ENCODE measurements around the gene TUSC7. TPM values are rescaled to one million over a fixed set of nuclear protein-coding genes. Genes with fewer than 3 reads are reported as not detected.

The TUSC7 gene
- total and polyA plus RNA-seq, 4 experiments from 2014 or later, result not detected

- no peak overlapping the region for H3K4me3 ChIP-seq (ENCODE audit: low read length in 2 of 2)
- no peaks in the 10 kb centered on the region for H3K27me3 Mint-ChIP-seq
- H3K4me1 Mint-ChIP-seq, result no peaks in the 10 kb centered on the region
- ChIA-PET CTCF (ENCODE audit: partially characterized antibody) (no interaction called here), POLR2A (ENCODE audit: partially characterized antibody) (no interaction called here)
- H3K9me3 Mint-ChIP-seq, result peaks cover 0 to 7% (median 3%) of the 10 kb centered on the region in 8 donors
- no peaks in the 10 kb centered on the region for H3K36me3 ChIP-seq (ENCODE audit: insufficient read depth, low read length)
- H3K27me3 ChIP-seq (ENCODE audit: insufficient read depth, low read length), result no peaks in the 10 kb centered on the region
- no peak overlapping the region for H3K27ac ChIP-seq (ENCODE audit: low read depth, low read length)
- H3K4me1 ChIP-seq (ENCODE audit: insufficient read depth, low read length), result no peaks in the 10 kb centered on the region
- no peaks in the 10 kb centered on the region for H3K9me3 ChIP-seq (ENCODE audit: control insufficient read depth in 1 of 2, low read length in 2 of 2)
- DNase-seq, result no peak
- intact Hi-C loops (cut with micrococcal nuclease), result no loop called here
- no peaks in the 10 kb centered on the region for H3K36me3 Mint-ChIP-seq
- H3K27ac Mint-ChIP-seq, result no peak overlapping the region
- H3K4me3 Mint-ChIP-seq, result no peak overlapping the region
Measured at GRCh38 chr3:116734243-116734642, 24.7 kb downstream of the TUSC7 start.

GRCh38 chr3:116739678-116740077 lies 30.1 kb downstream of the TUSC7 start:
- peaks cover 0 to 7% (median 1%) of the 10 kb centered on the region in 8 donors for H3K9me3 Mint-ChIP-seq
- H3K27me3 ChIP-seq (ENCODE audit: insufficient read depth, low read length), result no peaks in the 10 kb centered on the region
- H3K4me1 Mint-ChIP-seq, result no peaks in the 10 kb centered on the region
- no peak for DNase-seq
- no peaks in the 10 kb centered on the region for H3K36me3 ChIP-seq (ENCODE audit: insufficient read depth, low read length)
- H3K4me1 ChIP-seq (ENCODE audit: insufficient read depth, low read length), result no peaks in the 10 kb centered on the region
- no peaks in the 10 kb centered on the region for H3K9me3 ChIP-seq (ENCODE audit: control insufficient read depth in 1 of 2, low read length in 2 of 2)
- H3K4me3 ChIP-seq (ENCODE audit: low read length in 2 of 2), result no peak overlapping the region
- intact Hi-C loops (cut with micrococcal nuclease), result no loop called here
- CTCF ChIA-PET (ENCODE audit: partially characterized antibody), result no interaction called here
- H3K36me3 Mint-ChIP-seq, result no peaks in the 10 kb centered on the region
- H3K4me3 Mint-ChIP-seq, result no peak overlapping the region
- POLR2A ChIA-PET (ENCODE audit: partially characterized antibody), result no interaction called here
- H3K27ac Mint-ChIP-seq, result no peak overlapping the region
- H3K27me3 Mint-ChIP-seq, result no peaks in the 10 kb centered on the region
- H3K27ac ChIP-seq (ENCODE audit: low read depth, low read length), result no peak overlapping the region

- H3K27me3 Mint-ChIP-seq, result no peaks in the 10 kb centered on the region
- H3K9me3 ChIP-seq (ENCODE audit: control insufficient read depth in 1 of 2, low read length in 2 of 2), result no peaks in the 10 kb centered on the region
Measured at GRCh38 chr3:116740293-116740692, 30.7 kb downstream of the TUSC7 start.

GRCh38 chr3:116741467-116741866 lies 31.9 kb downstream of the TUSC7 start:
- Mint-ChIP-seq H3K4me1 (no peaks in the 10 kb centered on the region), H3K4me3 (no peak overlapping the region), H3K9me3 (peaks cover 0 to 5% (median 0%) of the 10 kb centered on the region in 8 donors), H3K27ac (no peak overlapping the region), H3K27me3 (no peaks in the 10 kb centered on the region), H3K36me3 (no peaks in the 10 kb centered on the region)
- Histone ChIP-seq H3K27ac (ENCODE audit: low read depth, low read length) (no peak overlapping the region), H3K4me3 (ENCODE audit: low read length in 2 of 2) (no peak overlapping the region), H3K9me3 (ENCODE audit: control insufficient read depth in 1 of 2, low read length in 2 of 2) (no peaks in the 10 kb centered on the region), H3K36me3 (ENCODE audit: insufficient read depth, low read length) (no peaks in the 10 kb centered on the region), H3K4me1 (ENCODE audit: insufficient read depth, low read length) (no peaks in the 10 kb centered on the region), H3K27me3 (ENCODE audit: insufficient read depth, low read length) (no peaks in the 10 kb centered on the region)
- POLR2A ChIA-PET (ENCODE audit: partially characterized antibody), result no interaction called here
- intact Hi-C loops (cut with micrococcal nuclease), result no loop called here
- no peak for DNase-seq
- CTCF ChIA-PET (ENCODE audit: partially characterized antibody), result no interaction called here

More at GRCh38 chr3:116740293-116740692, 30.7 kb downstream of the TUSC7 start:
- H3K36me3 ChIP-seq (ENCODE audit: insufficient read depth, low read length), result no peaks in the 10 kb centered on the region
- POLR2A ChIA-PET (ENCODE audit: partially characterized antibody), result no interaction called here
- CTCF ChIA-PET (ENCODE audit: partially characterized antibody), result no interaction called here
- H3K4me3 Mint-ChIP-seq, result no peak overlapping the region
- no peak overlapping the region for H3K4me3 ChIP-seq (ENCODE audit: low read length in 2 of 2)
- H3K4me1 ChIP-seq (ENCODE audit: insufficient read depth, low read length), result no peaks in the 10 kb centered on the region
- intact Hi-C loops (cut with micrococcal nuclease), result no loop called here
- H3K27ac ChIP-seq (ENCODE audit: low read depth, low read length), result no peak overlapping the region
- no peaks in the 10 kb centered on the region for H3K4me1 Mint-ChIP-seq
- no peak overlapping the region for H3K27ac Mint-ChIP-seq
- H3K36me3 Mint-ChIP-seq, result no peaks in the 10 kb centered on the region
- peaks cover 0 to 7% (median 0%) of the 10 kb centered on the region in 8 donors for H3K9me3 Mint-ChIP-seq
- H3K27me3 ChIP-seq (ENCODE audit: insufficient read depth, low read length), result no peaks in the 10 kb centered on the region
- DNase-seq, result no peak

GRCh38 chr3:116743062-116743461 lies 33.5 kb downstream of the TUSC7 start:
- Mint-ChIP-seq H3K4me3 (no peak overlapping the region), H3K27ac (no peak overlapping the region), H3K9me3 (peaks cover 0 to 12% (median 2%) of the 10 kb centered on the region in 8 donors), H3K27me3 (no peaks in the 10 kb centered on the region), H3K36me3 (no peaks in the 10 kb centered on the region), H3K4me1 (no peaks in the 10 kb centered on the region)
- ChIA-PET CTCF (ENCODE audit: partially characterized antibody) (interaction anchor here (1.3 kb wide), 1 partner anchor 13 kb away, joined by 3 read pairs; no protein-coding TSS in a partner anchor), POLR2A (ENCODE audit: partially characterized antibody) (no interaction called here)
- intact Hi-C loops (cut with micrococcal nuclease), result no loop called here
- H3K9me3 ChIP-seq (ENCODE audit: control insufficient read depth in 1 of 2, low read length in 2 of 2), result no peaks in the 10 kb centered on the region
- H3K27me3 ChIP-seq (ENCODE audit: insufficient read depth, low read length), result no peaks in the 10 kb centered on the region
- H3K36me3 ChIP-seq (ENCODE audit: insufficient read depth, low read length), result no peaks in the 10 kb centered on the region
- DNase-seq, result no peak
- no peak overlapping the region for H3K4me3 ChIP-seq (ENCODE audit: low read length in 2 of 2)
- no peaks in the 10 kb centered on the region for H3K4me1 ChIP-seq (ENCODE audit: insufficient read depth, low read length)
- no peak overlapping the region for H3K27ac ChIP-seq (ENCODE audit: low read depth, low read length)

GRCh38 chr3:116749388-116749787 lies 39.8 kb downstream of the TUSC7 start:
- Histone ChIP-seq H3K27ac (ENCODE audit: low read depth, low read length) (no peak overlapping the region), H3K36me3 (ENCODE audit: insufficient read depth, low read length) (no peaks in the 10 kb centered on the region), H3K9me3 (ENCODE audit: control insufficient read depth in 1 of 2, low read length in 2 of 2) (no peaks in the 10 kb centered on the region), H3K27me3 (ENCODE audit: insufficient read depth, low read length) (no peaks in the 10 kb centered on the region), H3K4me1 (ENCODE audit: insufficient read depth, low read length) (no peaks in the 10 kb centered on the region), H3K4me3 (ENCODE audit: low read length in 2 of 2) (no peak overlapping the region)
- Mint-ChIP-seq H3K27me3 (no peaks in the 10 kb centered on the region), H3K36me3 (no peaks in the 10 kb centered on the region), H3K27ac (no peak overlapping the region), H3K4me3 (no peak overlapping the region), H3K9me3 (peaks cover 0 to 13% (median 2%) of the 10 kb centered on the region in 8 donors), H3K4me1 (no peaks in the 10 kb centered on the region)
- intact Hi-C loops (cut with micrococcal nuclease), result no loop called here
- ChIA-PET CTCF (ENCODE audit: partially characterized antibody) (no interaction called here), POLR2A (ENCODE audit: partially characterized antibody) (no interaction called here)
- DNase-seq, result no peak

- H3K4me3 Mint-ChIP-seq, result no peak overlapping the region
- H3K27me3 Mint-ChIP-seq, result no peaks in the 10 kb centered on the region
- intact Hi-C loops (cut with micrococcal nuclease), result loop anchor here (5.0 kb wide), 1 partner anchor 615 kb away; no protein-coding TSS in a partner anchor
- no peaks in the 10 kb centered on the region for H3K9me3 Mint-ChIP-seq
- POLR2A ChIA-PET (ENCODE audit: partially characterized antibody), result no interaction called here
- no peaks in the 10 kb centered on the region for H3K36me3 Mint-ChIP-seq
- no peaks in the 10 kb centered on the region for H3K27me3 ChIP-seq (ENCODE audit: insufficient read depth, low read length)
- H3K4me3 ChIP-seq (ENCODE audit: low read length in 2 of 2), result no peak overlapping the region
- H3K36me3 ChIP-seq (ENCODE audit: insufficient read depth, low read length), result no peaks in the 10 kb centered on the region
- peaks cover 0 to 1% (median 0%) of the 10 kb centered on the region in 4 donors for H3K4me1 Mint-ChIP-seq
- H3K9me3 ChIP-seq (ENCODE audit: control insufficient read depth in 1 of 2, low read length in 2 of 2), result no peaks in the 10 kb centered on the region
- H3K27ac Mint-ChIP-seq, result no peak overlapping the region
- CTCF ChIA-PET (ENCODE audit: partially characterized antibody), result interaction anchor here (1.5 to 3.1 kb wide), 2 partner anchors 14 to 16 kb away, joined by 4 to 12 read pairs; no protein-coding TSS in a partner anchor
- no peaks in the 10 kb centered on the region for H3K4me1 ChIP-seq (ENCODE audit: insufficient read depth, low read length)
- no peak for DNase-seq
- H3K27ac ChIP-seq (ENCODE audit: low read depth, low read length), result no peak overlapping the region
Measured at GRCh38 chr3:116757315-116757714, 47.7 kb downstream of the TUSC7 start.

GRCh38 chr3:116759316-116759715 lies 49.7 kb downstream of the TUSC7 start:
- H3K27ac ChIP-seq (ENCODE audit: low read depth, low read length), result no peak overlapping the region
- H3K27me3 ChIP-seq (ENCODE audit: insufficient read depth, low read length), result no peaks in the 10 kb centered on the region
- no peaks in the 10 kb centered on the region for H3K4me1 ChIP-seq (ENCODE audit: insufficient read depth, low read length)
- intact Hi-C loops (cut with micrococcal nuclease), result loop anchor here (5.0 kb wide), 1 partner anchor 617 kb away; no protein-coding TSS in a partner anchor
- no peak for DNase-seq
- peaks cover 0 to 2% of the 10 kb centered on the region in 2 donors for H3K27me3 Mint-ChIP-seq
- H3K4me1 Mint-ChIP-seq, result peaks cover 0 to 1% (median 0%) of the 10 kb centered on the region in 4 donors
- H3K36me3 ChIP-seq (ENCODE audit: insufficient read depth, low read length), result no peaks in the 10 kb centered on the region
- H3K4me3 ChIP-seq (ENCODE audit: low read length in 2 of 2), result no peak overlapping the region
- no peak overlapping the region for H3K4me3 Mint-ChIP-seq
- no peak overlapping the region for H3K27ac Mint-ChIP-seq
- ChIA-PET CTCF (ENCODE audit: partially characterized antibody) (interaction anchor here (3.1 kb wide), 1 partner anchor 14 kb away, joined by 12 read pairs; no protein-coding TSS in a partner anchor), POLR2A (ENCODE audit: partially characterized antibody) (no interaction called here)
- H3K36me3 Mint-ChIP-seq, result no peaks in the 10 kb centered on the region
- no peaks in the 10 kb centered on the region for H3K9me3 ChIP-seq (ENCODE audit: control insufficient read depth in 1 of 2, low read length in 2 of 2)
- no peaks in the 10 kb centered on the region for H3K9me3 Mint-ChIP-seq
